SK-N-SH (cell line): ENCODE data around the gene MVP. TPM values are rescaled to one million over a fixed set of nuclear protein-coding genes. Genes with fewer than 3 reads are reported as not detected.

ENCODE experiments used
- CTCF ChIP-seq: fragments of 200-600 bp; sonication (generic); IDR thresholded peaks from 2 replicates; pipeline ENCODE4 v1.6.1; 2017; ENCODE audit warnings: antibody characterized with exemption, mild to moderate bottlenecking, moderate library complexity
- ELF1 ChIP-seq: IDR thresholded peaks from 2 replicates; pipeline ENCODE4 v1.4.0; 2012
- EP300 ChIP-seq, 2 experiments: IDR thresholded peaks; 2 replicates each; pipeline versions ENCODE4 v1.4.0 to v1.6.1; 2012; ENCODE audit warnings: borderline replicate concordance in 1 of 2, low read depth in 1 of 2, low read length in 1 of 2
- EZH2phosphoT487 ChIP-seq: fragments of 200-600 bp; sonication (generic); IDR thresholded peaks from 2 replicates; pipeline ENCODE4 v1.6.1; 2017; ENCODE audit warnings: low read depth, mixed run types, mild to moderate bottlenecking, antibody characterized with exemption, moderate library complexity, borderline replicate concordance
- FOSL2 ChIP-seq: IDR thresholded peaks from 2 replicates; pipeline ENCODE4 v1.4.0; 2012; ENCODE audit warnings: low read depth, mild to moderate bottlenecking, moderate library complexity, borderline replicate concordance
- FOXJ3 ChIP-seq: sonication (generic); formaldehyde crosslinking; IDR thresholded peaks from 2 replicates; pipeline ENCODE4 v1.5.1; 2020; ENCODE audit warnings: mild to moderate bottlenecking, missing genetic modification reagents
- GABPA ChIP-seq: IDR thresholded peaks from 2 replicates; pipeline ENCODE4 v1.4.0; 2012; ENCODE audit warnings: low read depth, mild to moderate bottlenecking
- MAX ChIP-seq: IDR thresholded peaks from 2 replicates; pipeline ENCODE4 v1.4.0; 2012; ENCODE audit warnings: low read depth
- MEF2A ChIP-seq: IDR thresholded peaks from 2 replicates; pipeline ENCODE4 v1.4.0; 2012; ENCODE audit warnings: low read depth, borderline replicate concordance
- MXI1 ChIP-seq: IDR thresholded peaks from 2 replicates; pipeline ENCODE4 v1.6.1; 2012; ENCODE audit warnings: mild to moderate bottlenecking, low read depth, low read length, improper control_type of control experiment
- NFIC ChIP-seq: IDR thresholded peaks from 2 replicates; pipeline ENCODE4 v1.4.0; 2012; ENCODE audit warnings: borderline replicate concordance
- RCOR1 ChIP-seq: fragments of 150-350 bp; IDR thresholded peaks from 2 replicates; pipeline ENCODE4 v1.6.1; 2017; ENCODE audit warnings: antibody characterized with exemption, low read length
- REST ChIP-seq: IDR thresholded peaks from 2 replicates; pipeline ENCODE4 v1.6.1; 2012; ENCODE audit warnings: mild to moderate bottlenecking, low read depth, low read length, moderate library complexity
- RFX5 ChIP-seq: IDR thresholded peaks from 2 replicates; pipeline ENCODE4 v1.6.1; 2012; ENCODE audit warnings: mild to moderate bottlenecking, improper control_type of control experiment, low read length
- SIN3A ChIP-seq: IDR thresholded peaks from 2 replicates; pipeline ENCODE4 v1.6.1; 2012; ENCODE audit warnings: low read depth, mild to moderate bottlenecking, low read length, moderate library complexity, borderline replicate concordance
- TAF1 ChIP-seq: IDR thresholded peaks from 2 replicates; pipeline ENCODE4 v1.6.1; 2012; ENCODE audit warnings: low read depth, mild to moderate bottlenecking, low read length, moderate library complexity, borderline replicate concordance
- TCF12 ChIP-seq: IDR thresholded peaks from 2 replicates; pipeline ENCODE4 v1.4.0; 2012
- TEAD4 ChIP-seq: IDR thresholded peaks from 2 replicates; pipeline ENCODE4 v1.4.0; 2012; ENCODE audit warnings: mild to moderate bottlenecking, borderline replicate concordance; ENCODE audit not compliant: insufficient read depth
- USF1 ChIP-seq: IDR thresholded peaks from 2 replicates; pipeline ENCODE4 v1.4.0; 2012; ENCODE audit warnings: low read depth, borderline replicate concordance
- YY1 ChIP-seq: IDR thresholded peaks from 2 replicates; pipeline ENCODE4 v1.4.0; 2012; ENCODE audit warnings: low read depth, mild to moderate bottlenecking
- ZBTB33 ChIP-seq: IDR thresholded peaks from 2 replicates; pipeline ENCODE4 v1.4.0; 2012; ENCODE audit warnings: low read depth, borderline replicate concordance
- polyA plus RNA-seq, 3 experiments: library from polyadenylated mRNA; depleted of rRNA; stranded (reverse); fragments of >200 nt; gene quantifications; 2 replicates each; pipeline ENCODE4 v1.2.3, GENCODE V29; 2012

The MVP gene
- polyA plus RNA-seq, 1 of the 3 experiments (the other 2 are of a cell fraction) = 222 TPM

GRCh38 chr16:29805232-29806098, 14.8 kb upstream of the MVP start (continued):
- TF ChIP-seq REST (peak; percentile 74; the same call in 1 of the 2 replicates), RCOR1 (peak; percentile 57; the same call in 1 of the 2 replicates), FOSL2 (no peak), YY1 (peak; percentile 94), EZH2phosphoT487 (no peak), ZBTB33 (peak; percentile 81; the same call in 1 of the 2 replicates), EP300 (IDR thresholded peaks at IDR 0.05; ENCODE audit: borderline replicate concordance in 1 of 2, low read depth in 1 of 2, low read length in 1 of 2) (peak in 1 of 2 experiments; percentile 78; a peak in 1 of 4 replicates), RFX5 (no peak), MEF2A (no peak; the same call in 1 of the 2 replicates), ELF1 (peak; percentile 85), SIN3A (peak; percentile 96; the same call in 1 of the 2 replicates), MXI1 (peak; percentile 73), CTCF (no peak), TCF12 (peak; percentile 56; the same call in 1 of the 2 replicates), GABPA (peak; percentile 46; the same call in 1 of the 2 replicates), USF1 (peak; percentile 35; the same call in 1 of the 2 replicates), NFIC (no peak; the same call in 1 of the 2 replicates), FOXJ3 (peak; percentile 73; the same call in 1 of the 2 replicates), TAF1 (peak; percentile 89), MAX (peak; percentile 95), TEAD4 (0 out of 2 replicates have a peak, but pooled peaks have one; percentile 37)
- TF ChIP-seq, all 33 proteins: peak for 22
